Measurements from ENCODE around the gene GSG1L.

GRCh38 chr16:27819356-27819755 is 244.2 kb downstream of the GSG1L start:
- TF ChIP-seq, protein P1, sequence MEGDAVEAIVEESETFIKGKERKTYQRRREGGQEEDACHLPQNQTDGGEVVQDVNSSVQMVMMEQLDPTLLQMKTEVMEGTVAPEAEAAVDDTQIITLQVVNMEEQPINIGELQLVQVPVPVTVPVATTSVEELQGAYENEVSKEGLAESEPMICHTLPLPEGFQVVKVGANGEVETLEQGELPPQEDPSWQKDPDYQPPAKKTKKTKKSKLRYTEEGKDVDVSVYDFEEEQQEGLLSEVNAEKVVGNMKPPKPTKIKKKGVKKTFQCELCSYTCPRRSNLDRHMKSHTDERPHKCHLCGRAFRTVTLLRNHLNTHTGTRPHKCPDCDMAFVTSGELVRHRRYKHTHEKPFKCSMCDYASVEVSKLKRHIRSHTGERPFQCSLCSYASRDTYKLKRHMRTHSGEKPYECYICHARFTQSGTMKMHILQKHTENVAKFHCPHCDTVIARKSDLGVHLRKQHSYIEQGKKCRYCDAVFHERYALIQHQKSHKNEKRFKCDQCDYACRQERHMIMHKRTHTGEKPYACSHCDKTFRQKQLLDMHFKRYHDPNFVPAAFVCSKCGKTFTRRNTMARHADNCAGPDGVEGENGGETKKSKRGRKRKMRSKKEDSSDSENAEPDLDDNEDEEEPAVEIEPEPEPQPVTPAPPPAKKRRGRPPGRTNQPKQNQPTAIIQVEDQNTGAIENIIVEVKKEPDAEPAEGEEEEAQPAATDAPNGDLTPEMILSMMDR (conservative IDR thresholded peaks at IDR 0.05): no peak
- no peak for TF ChIP-seq ZFX (IDR thresholded peaks at IDR 0.05)

Data from C4-2B (cell line).